SK-N-DZ (cell line): ENCODE results near the gene WDR45. TPM values are rescaled to one million over a fixed set of nuclear protein-coding genes. Genes with fewer than 3 reads are reported as not detected.
"Not testable (repeated sequence)": the region's sequence is repeated elsewhere in the genome, so short reads cannot be mapped to it uniquely, and the experiment has no call there.

Experiments used
- DNase-seq: peaks from one replicate; pipeline ENCODE4 v3.0.0-alpha.2; 2015; ENCODE audit warnings: low spot score
- polyA plus RNA-seq, 2 experiments: library from polyadenylated mRNA; depleted of rRNA; stranded (reverse); fragments of >200 nt; gene quantifications; 2 replicates each; pipeline ENCODE4 v1.2.3, GENCODE V29; 2014

The WDR45 gene
- polyA plus RNA-seq (2014; cell fraction: cytosol; rRNA removed), result 59.7 and 61.3 TPM in 2 replicates
- 164 and 166 TPM in 2 replicates for polyA plus RNA-seq (2014; cell fraction: nucleus; rRNA removed)

GRCh38 chrX:49079489-49080428, at the start of gene WDR45:
TSS of gene WDR45 (minus strand) at chrX:49079887. CDS start at chrX:49078095, 1,792 bp downstream.
- peak; percentile 52 for DNase-seq

- DNase-seq, result no peak
These were observed 49.7 kb upstream of the WDR45 start for GRCh38 chrX:49129427-49129826.

GRCh38 chrX:49127742-49128258, 48.1 kb upstream of the WDR45 start:
- DNase-seq, result not testable (repeated sequence)

GRCh38 chrX:49122499-49122898, 42.8 kb upstream of the WDR45 start:
- DNase-seq, result no peak

GRCh38 chrX:49120091-49120490, 40.4 kb upstream of the WDR45 start:
- no peak for DNase-seq

GRCh38 chrX:49117581-49117980, 37.9 kb upstream of the WDR45 start:
- no peak for DNase-seq

- no peak for DNase-seq
These were observed 37.0 kb upstream of the WDR45 start for GRCh38 chrX:49116716-49117115.

- no peak for DNase-seq
These were observed 36.4 kb upstream of the WDR45 start for GRCh38 chrX:49116076-49116475.

GRCh38 chrX:49111791-49112190, 32.1 kb upstream of the WDR45 start:
- no peak for DNase-seq

- DNase-seq, result no peak
These were observed 30.7 kb upstream of the WDR45 start for GRCh38 chrX:49110417-49110816.

- no peak for DNase-seq
These were observed 29.0 kb upstream of the WDR45 start for GRCh38 chrX:49108641-49109040.

- DNase-seq, result no peak
These were observed 27.2 kb upstream of the WDR45 start for GRCh38 chrX:49106930-49107329.

GRCh38 chrX:49106296-49106695, 26.6 kb upstream of the WDR45 start:
- DNase-seq, result no peak

- DNase-seq, result no peak
These were observed 23.9 kb upstream of the WDR45 start for GRCh38 chrX:49103637-49104036.

- DNase-seq, result no peak
These were observed 22.5 kb upstream of the WDR45 start for GRCh38 chrX:49102190-49102589.

GRCh38 chrX:49101629-49101984, 21.9 kb upstream of the WDR45 start:
- DNase-seq, result no peak

- peak; percentile 94 for DNase-seq
These were observed 21.3 kb upstream of the WDR45 start for GRCh38 chrX:49100704-49101628.

- no peak for DNase-seq
These were observed 16.7 kb upstream of the WDR45 start for GRCh38 chrX:49096419-49096818.

GRCh38 chrX:49089553-49089952, 9.9 kb upstream of the WDR45 start:
- DNase-seq, result no peak

GRCh38 chrX:49082271-49082871, 2.7 kb upstream of the WDR45 start:
- no peak for DNase-seq

GRCh38 chrX:49077941-49078340, 1.7 kb downstream of the WDR45 start:
- DNase-seq, result no peak

- DNase-seq, result no peak
These were observed 4.3 kb downstream of the WDR45 start for GRCh38 chrX:49075347-49075746.
